Measurements from ENCODE around the gene ZRANB1.
"Not testable (repeated sequence)": the region's sequence is repeated elsewhere in the genome, so short reads cannot be mapped to it uniquely, and the experiment has no call there.

Gene ZRANB1

DNA sequence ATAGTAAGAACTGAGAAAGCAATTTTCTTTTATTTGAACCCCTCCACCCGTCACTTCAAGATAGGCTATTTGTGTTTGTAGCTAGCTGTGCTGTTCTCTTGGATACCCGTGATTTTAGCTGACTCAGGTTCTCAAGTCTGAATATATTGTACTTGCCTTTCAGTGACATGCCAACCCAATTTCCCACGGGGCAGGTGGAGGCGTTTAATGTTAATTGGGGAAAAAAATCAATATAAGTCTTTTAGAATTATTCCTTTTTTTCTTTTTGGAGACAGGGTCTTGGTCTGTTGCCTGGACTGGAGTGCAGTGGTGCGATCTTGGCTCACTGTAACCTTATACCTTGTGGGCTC, 36.4 kb downstream of the ZRANB1 start:
- WGBS, 2 experiments (ENCODE audit: insufficient coverage in 2 of 2) = 95 to 100% methylated on average over 1 to 2 of the region's 5 CpGs
- peaks cover 6% of the 10 kb centered on the region for H3K4me1 ChIP-seq (ENCODE audit: control insufficient read depth, insufficient read depth, low read length, poor library complexity, severe bottlenecking)
- no peak overlapping the region for H3K27ac ChIP-seq (ENCODE audit: low read depth, low read length, severe bottlenecking)
- H3K4me3 ChIP-seq (ENCODE audit: extremely low read depth, insufficient read depth, low read length, poor library complexity, severe bottlenecking) = no peak overlapping the region
- no peaks in the 10 kb centered on the region for H3K9me3 ChIP-seq (ENCODE audit: control insufficient read depth, low read length)
- H3K36me3 ChIP-seq (ENCODE audit: control insufficient read depth, insufficient read depth, low read length) = peaks cover 69% of the 10 kb centered on the region

DNA sequence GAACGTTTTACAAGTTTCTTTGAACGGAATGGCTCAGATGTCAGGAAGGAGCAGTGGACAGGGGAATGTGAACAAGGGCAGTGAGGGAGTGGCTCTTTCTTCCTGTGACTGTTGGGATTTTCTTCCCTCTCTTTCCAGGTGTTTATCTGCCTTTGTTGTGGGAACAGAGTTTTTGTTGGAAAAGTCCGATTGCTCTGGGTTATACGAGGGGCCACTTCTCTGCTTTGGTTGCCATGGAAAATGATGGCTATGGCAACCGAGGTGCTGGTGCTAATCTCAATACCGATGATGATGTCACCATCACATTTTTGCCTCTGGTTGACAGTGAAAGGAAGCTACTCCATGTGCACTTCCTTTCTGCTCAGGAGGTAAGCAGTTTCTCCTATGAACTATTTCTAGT, 41.4 kb downstream of the ZRANB1 start:
- Histone ChIP-seq H3K9me3 (ENCODE audit: control insufficient read depth, low read length) (no peaks in the 10 kb centered on the region), H3K4me3 (ENCODE audit: extremely low read depth, insufficient read depth, low read length, poor library complexity, severe bottlenecking) (no peak overlapping the region), H3K4me1 (ENCODE audit: control insufficient read depth, insufficient read depth, low read length, poor library complexity, severe bottlenecking) (peaks cover 7% of the 10 kb centered on the region), H3K27ac (ENCODE audit: low read depth, low read length, severe bottlenecking) (peak overlapping the region; percentile 11), H3K36me3 (ENCODE audit: control insufficient read depth, insufficient read depth, low read length) (peaks cover 80% of the 10 kb centered on the region)
- 83 to 88% methylated on average over 6 of the region's 6 CpGs for WGBS, 2 experiments (ENCODE audit: insufficient coverage in 2 of 2)

GRCh38 chr10:124984376-124984775, 42.5 kb downstream of the ZRANB1 start:
- Histone ChIP-seq H3K36me3 (ENCODE audit: control insufficient read depth, insufficient read depth, low read length) (peaks cover 72% of the 10 kb centered on the region), H3K27ac (ENCODE audit: low read depth, low read length, severe bottlenecking) (no peak overlapping the region)
- whole genome bisulfite sequencing, 2 experiments (ENCODE audit: insufficient coverage in 2 of 2) = no CpG with 5 or more reads among the region's 1 CpG

GRCh38 chr10:124985162-124985561, 43.2 kb downstream of the ZRANB1 start:
- no peak overlapping the region for H3K4me3 ChIP-seq (ENCODE audit: extremely low read depth, insufficient read depth, low read length, poor library complexity, severe bottlenecking)
- peaks cover 11% of the 10 kb centered on the region for H3K4me1 ChIP-seq (ENCODE audit: control insufficient read depth, insufficient read depth, low read length, poor library complexity, severe bottlenecking)
- H3K27ac ChIP-seq (ENCODE audit: low read depth, low read length, severe bottlenecking) = no peak overlapping the region
- peaks cover 71% of the 10 kb centered on the region for H3K36me3 ChIP-seq (ENCODE audit: control insufficient read depth, insufficient read depth, low read length)
- 100% methylated on average over 2 of the region's 5 CpGs; no CpG with 5 or more reads in 1 of the 2 experiments for WGBS, 2 experiments (ENCODE audit: insufficient coverage in 2 of 2)
- H3K9me3 ChIP-seq (ENCODE audit: control insufficient read depth, low read length) = no peaks in the 10 kb centered on the region

More at GRCh38 chr10:124984376-124984775, 42.5 kb downstream of the ZRANB1 start:
- H3K4me3 ChIP-seq (ENCODE audit: extremely low read depth, insufficient read depth, low read length, poor library complexity, severe bottlenecking) = no peak overlapping the region
- H3K4me1 ChIP-seq (ENCODE audit: control insufficient read depth, insufficient read depth, low read length, poor library complexity, severe bottlenecking) = peaks cover 7% of the 10 kb centered on the region
- H3K9me3 ChIP-seq (ENCODE audit: control insufficient read depth, low read length) = no peaks in the 10 kb centered on the region

- Histone ChIP-seq H3K4me3 (ENCODE audit: extremely low read depth, insufficient read depth, low read length, poor library complexity, severe bottlenecking) (no peak overlapping the region), H3K9me3 (ENCODE audit: control insufficient read depth, low read length) (no peaks in the 10 kb centered on the region), H3K27ac (ENCODE audit: low read depth, low read length, severe bottlenecking) (no peak overlapping the region), H3K4me1 (ENCODE audit: control insufficient read depth, insufficient read depth, low read length, poor library complexity, severe bottlenecking) (peaks cover 11% of the 10 kb centered on the region), H3K36me3 (ENCODE audit: control insufficient read depth, insufficient read depth, low read length) (peaks cover 83% of the 10 kb centered on the region)
- WGBS, 2 experiments (ENCODE audit: insufficient coverage in 2 of 2) = 100% methylated on average over 1 of the region's 1 CpG; no CpG with 5 or more reads in 1 of the 2 experiments
Measured at GRCh38 chr10:124987788-124988187, 45.9 kb downstream of the ZRANB1 start.

GRCh38 chr10:124988753-124989152, 46.8 kb downstream of the ZRANB1 start:
- not testable (repeated sequence) for H3K9me3 ChIP-seq (ENCODE audit: control insufficient read depth, low read length); H3K4me1 ChIP-seq (ENCODE audit: control insufficient read depth, insufficient read depth, low read length, poor library complexity, severe bottlenecking); H3K4me3 ChIP-seq (ENCODE audit: extremely low read depth, insufficient read depth, low read length, poor library complexity, severe bottlenecking); H3K27ac ChIP-seq (ENCODE audit: low read depth, low read length, severe bottlenecking)
- peaks cover 83% of the 10 kb centered on the region for H3K36me3 ChIP-seq (ENCODE audit: control insufficient read depth, insufficient read depth, low read length)
- 100% methylated on average over 3 of the region's 4 CpGs; no CpG with 5 or more reads in 1 of the 2 experiments for WGBS, 2 experiments (ENCODE audit: insufficient coverage in 2 of 2)

- 92 to 96% methylated on average over 5 of the region's 10 CpGs for WGBS, 2 experiments (ENCODE audit: insufficient coverage in 2 of 2)
- H3K27ac ChIP-seq (ENCODE audit: low read depth, low read length, severe bottlenecking) = no peak overlapping the region
- H3K4me1 ChIP-seq (ENCODE audit: control insufficient read depth, insufficient read depth, low read length, poor library complexity, severe bottlenecking) = peaks cover 4% of the 10 kb centered on the region
- no peak overlapping the region for H3K4me3 ChIP-seq (ENCODE audit: extremely low read depth, insufficient read depth, low read length, poor library complexity, severe bottlenecking)
- H3K9me3 ChIP-seq (ENCODE audit: control insufficient read depth, low read length) = no peaks in the 10 kb centered on the region
- H3K36me3 ChIP-seq (ENCODE audit: control insufficient read depth, insufficient read depth, low read length) = peaks cover 84% of the 10 kb centered on the region
Measured at GRCh38 chr10:124989526-124989925, 47.6 kb downstream of the ZRANB1 start.

- WGBS, 2 experiments (ENCODE audit: insufficient coverage in 2 of 2) = 87 to 97% methylated on average over 8 of the region's 14 CpGs
- Histone ChIP-seq H3K4me3 (ENCODE audit: extremely low read depth, insufficient read depth, low read length, poor library complexity, severe bottlenecking) (no peak overlapping the region), H3K4me1 (ENCODE audit: control insufficient read depth, insufficient read depth, low read length, poor library complexity, severe bottlenecking) (peaks cover 4% of the 10 kb centered on the region), H3K36me3 (ENCODE audit: control insufficient read depth, insufficient read depth, low read length) (peaks cover 85% of the 10 kb centered on the region), H3K9me3 (ENCODE audit: control insufficient read depth, low read length) (no peaks in the 10 kb centered on the region), H3K27ac (ENCODE audit: low read depth, low read length, severe bottlenecking) (no peak overlapping the region)
Measured at GRCh38 chr10:124990671-124991625, 49.0 kb downstream of the ZRANB1 start.

GRCh38 chr10:124991835-124992234, 49.9 kb downstream of the ZRANB1 start:
- H3K36me3 ChIP-seq (ENCODE audit: control insufficient read depth, insufficient read depth, low read length) = peaks cover 85% of the 10 kb centered on the region
- H3K4me3 ChIP-seq (ENCODE audit: extremely low read depth, insufficient read depth, low read length, poor library complexity, severe bottlenecking) = no peak overlapping the region
- WGBS, 2 experiments (ENCODE audit: insufficient coverage in 2 of 2) = no CpG with 5 or more reads among the region's 4 CpGs
- H3K27ac ChIP-seq (ENCODE audit: low read depth, low read length, severe bottlenecking) = no peak overlapping the region
- H3K9me3 ChIP-seq (ENCODE audit: control insufficient read depth, low read length) = no peaks in the 10 kb centered on the region
- H3K4me1 ChIP-seq (ENCODE audit: control insufficient read depth, insufficient read depth, low read length, poor library complexity, severe bottlenecking) = peaks cover 4% of the 10 kb centered on the region

DNA sequence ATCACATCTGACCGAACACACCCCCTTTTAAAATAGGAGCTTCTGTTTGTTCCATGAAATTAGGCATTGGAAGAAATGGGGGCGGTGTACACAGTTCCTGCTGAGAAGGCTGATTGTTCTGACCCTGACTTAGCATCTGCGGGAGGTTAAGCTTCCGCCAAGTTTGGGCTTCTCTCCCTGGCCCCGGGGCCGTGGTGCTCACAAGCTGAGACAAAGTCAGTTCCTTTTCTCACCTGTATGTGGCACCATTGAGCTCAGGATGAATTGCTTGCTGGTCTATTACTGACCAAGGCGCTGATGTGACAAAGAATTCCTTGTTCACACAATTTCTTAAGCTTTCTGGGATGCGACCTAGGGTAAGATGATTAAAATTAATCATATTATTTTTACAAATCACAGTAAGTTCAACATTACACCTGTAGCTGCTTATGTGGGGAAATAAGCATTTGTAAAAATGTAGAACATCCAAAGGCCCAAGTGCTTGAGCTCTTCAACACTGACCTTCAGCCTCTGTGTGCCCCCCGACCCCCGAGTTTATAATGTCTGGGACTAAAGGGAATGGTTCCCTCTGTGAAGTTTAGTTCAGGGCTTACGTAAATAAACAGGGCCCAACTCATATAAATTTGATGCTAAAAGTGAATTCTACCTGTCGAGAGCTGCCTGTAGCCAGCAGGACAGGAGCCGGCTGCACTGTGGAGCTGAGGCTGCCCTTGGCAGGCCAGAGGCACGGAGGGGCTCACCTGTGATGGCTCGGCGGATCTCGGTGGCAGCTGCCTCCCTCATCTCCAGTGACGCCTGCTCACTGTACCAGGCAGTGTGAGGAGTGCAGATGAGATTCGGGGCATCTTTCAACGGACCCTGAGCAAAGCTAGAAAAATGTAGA, 50.8 kb downstream of the ZRANB1 start:
- Histone ChIP-seq H3K4me3 (ENCODE audit: extremely low read depth, insufficient read depth, low read length, poor library complexity, severe bottlenecking) (no peak overlapping the region), H3K4me1 (ENCODE audit: control insufficient read depth, insufficient read depth, low read length, poor library complexity, severe bottlenecking) (peaks cover 4% of the 10 kb centered on the region), H3K9me3 (ENCODE audit: control insufficient read depth, low read length) (no peaks in the 10 kb centered on the region), H3K36me3 (ENCODE audit: control insufficient read depth, insufficient read depth, low read length) (peaks cover 86% of the 10 kb centered on the region), H3K27ac (ENCODE audit: low read depth, low read length, severe bottlenecking) (peak overlapping the region; percentile 49)
- 90 to 92% methylated on average over 14 of the region's 20 CpGs for WGBS, 2 experiments (ENCODE audit: insufficient coverage in 2 of 2)

All from mesodermal cell (in vitro differentiated cells).